Hepatic stellate cell (primary cell): Measurements from ENCODE around the gene C14orf132.

ENCODE experiments used
- DNase-seq: peaks from one replicate; pipeline ENCODE4 v3.0.0; 2011; ENCODE audit warnings: low spot score

Gene C14orf132

DNA sequence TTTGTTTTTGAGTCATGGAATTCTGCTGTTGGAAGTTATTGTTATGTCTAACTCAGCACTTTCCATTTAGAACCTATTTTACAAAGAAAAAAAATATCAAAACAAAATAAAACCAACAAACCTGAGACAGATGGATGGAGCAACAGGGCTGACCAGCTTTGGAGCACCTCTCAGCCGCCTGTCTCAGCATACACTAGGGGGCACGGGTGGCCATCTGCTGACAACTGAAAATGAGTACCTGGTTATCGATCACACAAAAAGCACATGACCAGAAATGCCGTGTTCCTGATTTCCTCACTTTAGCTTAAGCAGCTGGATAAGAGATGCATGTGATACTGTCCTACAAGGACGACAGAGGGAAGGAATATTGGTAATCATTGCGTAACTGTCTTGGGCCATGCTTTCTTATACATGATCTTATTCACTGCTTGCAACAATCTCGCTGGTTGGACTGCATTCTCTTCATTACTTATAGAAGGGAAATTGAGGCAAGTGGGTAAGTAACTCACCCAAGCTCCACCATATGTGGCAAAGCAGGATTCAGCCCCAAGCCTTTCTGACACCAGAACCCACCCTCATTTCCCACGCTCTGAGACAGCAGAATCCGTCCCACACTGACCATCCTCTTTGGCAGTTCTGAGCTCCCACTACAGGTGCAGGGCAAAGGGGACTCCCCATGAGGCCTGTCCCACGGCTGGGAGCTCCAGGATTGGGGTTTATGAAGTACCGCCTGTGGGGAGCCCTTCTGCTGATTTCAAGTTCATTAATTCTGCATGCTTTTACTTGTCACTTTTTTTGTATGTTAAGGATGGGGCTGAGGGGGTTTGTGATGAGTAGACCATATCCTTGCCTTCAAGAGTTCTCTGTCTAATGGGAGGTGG is 43.5 kb downstream of the C14orf132 start:
- DNase-seq = no peak

DNA sequence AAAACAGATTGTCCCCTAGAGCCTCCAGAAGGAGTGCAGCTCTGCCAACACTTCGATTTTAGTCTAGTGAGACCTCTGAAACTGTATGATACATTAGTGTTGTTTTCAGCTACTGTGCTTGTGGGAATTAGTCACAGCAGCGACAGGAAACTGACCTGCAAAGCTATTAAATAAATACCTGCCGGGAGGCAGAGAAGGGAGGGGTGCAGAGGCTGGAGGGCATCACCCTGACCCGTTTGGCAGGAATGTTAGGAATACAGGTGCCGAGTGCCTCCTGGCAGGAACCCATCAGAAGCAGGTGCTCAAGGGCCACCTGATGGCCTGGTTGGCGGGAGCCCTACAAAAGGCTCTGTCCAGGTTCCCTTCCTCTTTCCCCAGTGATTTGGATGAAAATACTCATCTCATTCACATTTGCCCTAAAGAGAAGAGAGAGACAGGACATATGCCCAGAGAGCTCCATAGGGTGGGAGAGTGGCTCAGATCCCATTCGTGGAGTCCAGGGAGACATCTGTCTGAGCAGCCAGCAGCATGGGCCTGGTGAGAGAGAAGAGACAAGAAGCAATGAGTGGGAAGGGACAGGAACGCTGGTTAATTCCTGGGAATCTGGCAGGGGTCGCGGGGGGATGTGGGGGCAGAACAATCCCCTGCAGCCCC is 44.6 kb downstream of the C14orf132 start:
- DNase-seq = no peak

DNA sequence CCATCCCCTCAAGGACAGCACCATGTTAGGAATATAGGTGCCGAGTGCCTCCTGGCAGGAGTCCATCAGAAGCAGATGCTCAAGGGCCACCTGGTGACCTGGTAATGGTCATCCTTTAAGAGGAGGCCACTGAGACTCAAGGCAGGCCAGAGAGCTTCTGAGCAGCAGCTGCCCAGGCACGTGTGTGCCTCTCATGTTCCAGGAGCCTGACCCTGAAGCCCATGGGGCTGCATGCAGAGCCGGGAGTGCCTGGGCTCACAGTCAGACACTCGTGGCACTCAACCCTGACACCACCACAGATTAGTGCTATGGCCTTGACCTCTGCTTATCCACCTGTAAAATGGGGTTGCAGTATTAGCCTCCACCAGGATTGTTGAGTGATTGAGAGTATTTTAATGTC is 45.6 kb downstream of the C14orf132 start:
- no peak for DNase-seq

DNA sequence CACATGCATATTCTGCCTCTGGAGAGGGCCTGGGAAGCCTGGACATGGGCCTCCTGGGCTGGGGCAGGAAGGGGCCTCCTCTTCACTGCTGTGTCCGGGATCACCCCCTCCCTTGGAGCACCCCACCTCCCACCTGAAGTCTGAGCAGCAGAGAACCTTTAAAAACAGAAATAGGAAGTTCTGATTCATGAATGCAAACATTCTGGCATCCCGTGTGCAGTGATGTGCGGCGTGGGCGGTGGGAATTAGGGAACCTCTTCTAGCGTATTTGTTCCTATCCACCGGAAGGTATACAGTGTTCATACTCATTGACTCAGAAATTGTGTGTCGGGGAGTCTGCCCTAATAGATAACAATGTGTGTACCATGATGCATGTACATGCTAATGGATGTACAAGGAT is 46.2 kb downstream of the C14orf132 start:
- no peak for DNase-seq

DNA sequence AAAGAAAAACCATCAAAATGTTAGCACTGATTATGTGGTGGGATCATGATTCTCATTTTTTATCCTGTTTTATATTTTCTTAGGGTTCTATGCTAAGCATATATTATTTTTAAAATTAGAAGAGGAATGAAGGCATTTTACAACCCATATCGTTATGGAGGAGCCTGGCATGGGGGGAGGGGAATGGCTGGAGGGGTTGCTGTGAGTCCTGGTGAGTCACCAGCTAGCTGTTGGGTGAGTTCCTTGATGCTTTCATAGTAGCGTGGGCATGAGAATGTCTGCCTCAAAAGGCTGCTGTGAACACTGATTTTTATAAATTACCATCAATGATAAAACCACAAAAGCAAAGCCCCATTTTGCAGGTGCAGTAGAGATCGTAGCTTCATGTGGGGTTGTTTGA is 46.9 kb downstream of the C14orf132 start:
- peak; percentile 74 for DNase-seq

DNA sequence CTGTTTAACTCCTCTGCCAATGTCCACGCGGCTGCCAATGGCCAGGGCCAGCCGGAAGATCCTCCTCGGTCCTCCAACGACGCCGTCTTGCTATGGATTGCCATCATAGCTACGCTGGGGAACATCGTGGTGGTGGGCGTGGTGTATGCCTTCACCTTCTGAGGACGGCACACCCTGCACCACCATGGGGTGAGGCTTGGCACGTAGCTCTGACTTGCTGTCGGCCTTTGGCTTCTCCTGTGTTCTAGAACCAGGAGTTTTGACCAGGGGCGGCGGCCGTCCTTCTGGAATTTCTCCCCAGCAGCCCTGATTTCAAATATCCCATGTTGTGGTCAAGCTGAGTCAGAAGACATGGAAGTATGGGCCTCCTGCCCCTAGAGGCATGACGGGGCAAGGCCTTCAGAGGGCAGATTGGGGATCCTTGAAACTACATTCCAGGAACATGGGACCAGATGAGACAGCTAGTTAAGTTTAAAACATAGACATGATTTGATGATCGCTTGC is 47.5 kb downstream of the C14orf132 start:
- DNase-seq = peak; percentile 40

DNA sequence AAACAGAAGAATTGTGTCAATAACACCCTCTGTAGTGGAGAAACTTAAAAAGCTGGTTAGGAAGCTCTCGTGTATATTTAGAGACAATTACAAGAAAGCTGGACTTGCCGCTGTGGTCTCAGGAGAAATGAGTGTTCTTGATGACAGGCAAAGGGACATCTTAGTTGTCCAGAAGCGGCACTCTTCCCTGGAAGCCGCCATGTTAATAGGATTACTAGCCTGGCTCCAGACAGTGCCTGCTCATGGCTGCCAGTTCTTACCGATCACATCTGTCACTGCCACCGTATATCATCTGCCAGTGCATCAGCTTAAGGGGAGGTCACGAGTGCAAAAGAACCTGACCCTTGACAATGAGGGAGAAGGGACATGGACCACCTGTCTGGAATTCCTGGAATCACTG is 48.9 kb downstream of the C14orf132 start:
- no peak for DNase-seq

DNA sequence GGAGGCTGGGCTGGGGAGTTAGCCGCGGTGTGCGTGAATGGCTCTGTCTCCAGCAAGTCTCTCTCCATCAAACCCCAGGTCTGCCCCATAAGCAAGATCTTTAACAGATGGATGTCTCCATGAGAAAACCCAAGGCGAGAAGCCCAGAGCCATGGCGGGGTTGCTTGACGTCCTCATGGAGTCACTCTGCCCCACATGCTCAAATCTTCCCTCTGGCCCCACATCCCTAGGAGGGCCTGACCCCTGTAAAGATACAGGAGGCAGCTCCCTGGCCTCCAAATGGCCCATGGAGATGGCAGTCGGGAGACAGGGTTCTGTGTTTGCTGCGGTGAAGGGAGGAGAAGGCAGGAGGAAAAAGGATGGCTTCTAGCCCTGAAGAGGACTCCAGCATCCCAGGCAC is 49.3 kb downstream of the C14orf132 start:
- no peak for DNase-seq

DNA sequence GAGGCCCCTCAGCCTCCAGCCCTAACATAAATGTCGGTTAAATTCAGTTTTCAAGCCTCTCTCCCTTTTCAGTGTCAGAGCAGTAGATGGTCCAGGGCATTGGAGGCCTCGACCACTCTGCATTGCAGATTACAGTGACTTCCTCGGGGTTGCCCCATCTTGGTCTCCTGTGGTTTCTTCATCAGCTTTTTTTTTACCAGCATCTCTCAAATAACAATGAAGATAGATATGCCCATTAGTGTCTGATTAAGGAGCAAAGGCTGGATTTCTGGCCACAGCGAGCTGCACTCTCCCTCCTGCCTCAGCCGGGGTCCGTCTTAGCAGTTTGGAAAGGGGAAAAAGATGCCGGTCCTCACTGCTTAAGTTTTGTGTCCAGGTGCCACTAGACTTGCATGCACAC is 49.7 kb downstream of the C14orf132 start:
- no peak for DNase-seq

DNA sequence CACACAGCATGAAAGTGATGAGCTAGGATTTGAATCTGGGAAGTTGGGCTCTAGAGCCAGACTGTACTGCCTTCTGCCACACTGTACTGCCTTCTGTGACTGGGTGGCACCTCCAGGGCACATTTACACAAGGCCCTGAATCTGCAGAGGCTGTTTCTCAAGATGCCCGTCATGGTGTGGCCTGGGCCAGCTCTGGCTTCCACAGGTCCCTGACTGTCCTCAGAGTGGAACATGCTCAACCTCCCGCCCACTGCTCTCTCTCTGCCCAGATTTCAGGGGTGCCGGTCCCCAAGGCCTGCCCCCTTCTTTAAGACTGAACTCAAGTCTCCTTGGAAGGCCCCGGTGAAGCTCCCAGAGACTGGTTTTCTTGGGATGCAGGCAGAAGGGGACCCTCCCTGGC is 50.2 kb downstream of the C14orf132 start:
- no peak for DNase-seq

DNA sequence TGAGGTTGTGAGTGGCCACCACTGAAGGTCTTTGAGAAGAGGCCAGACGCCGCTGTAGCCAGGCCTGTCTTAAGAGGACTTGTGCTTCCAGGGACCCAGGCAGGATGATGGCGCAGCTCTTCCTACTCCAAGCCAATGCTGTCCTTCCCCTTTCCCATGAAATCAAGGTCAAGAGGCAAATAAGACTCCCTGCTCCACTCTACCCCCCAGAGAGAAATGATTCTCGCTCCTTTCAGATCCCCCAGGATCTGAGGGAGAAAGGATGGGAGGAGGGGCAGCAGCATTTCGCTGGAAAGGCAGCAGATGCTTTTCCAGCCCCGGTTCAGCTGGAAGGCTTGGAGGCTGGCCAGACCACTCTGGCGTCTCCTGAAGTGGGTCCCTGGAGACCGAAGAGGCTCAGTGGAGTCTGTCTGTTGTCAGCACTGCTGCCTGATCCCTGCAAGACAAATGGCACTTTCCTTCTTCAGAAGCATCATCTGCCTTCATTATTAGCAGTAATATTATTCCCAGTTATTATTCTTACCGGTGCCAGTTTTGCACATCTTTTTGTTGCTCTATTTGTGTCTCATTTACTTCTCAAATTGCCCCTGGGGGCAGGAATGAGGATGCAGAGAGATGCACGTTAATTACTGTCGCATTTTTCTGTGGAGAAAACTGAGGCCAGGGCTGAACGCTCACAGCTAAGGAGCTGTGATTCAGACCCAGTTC is 51.4 kb downstream of the C14orf132 start:
- DNase-seq = peak; percentile 82

DNA sequence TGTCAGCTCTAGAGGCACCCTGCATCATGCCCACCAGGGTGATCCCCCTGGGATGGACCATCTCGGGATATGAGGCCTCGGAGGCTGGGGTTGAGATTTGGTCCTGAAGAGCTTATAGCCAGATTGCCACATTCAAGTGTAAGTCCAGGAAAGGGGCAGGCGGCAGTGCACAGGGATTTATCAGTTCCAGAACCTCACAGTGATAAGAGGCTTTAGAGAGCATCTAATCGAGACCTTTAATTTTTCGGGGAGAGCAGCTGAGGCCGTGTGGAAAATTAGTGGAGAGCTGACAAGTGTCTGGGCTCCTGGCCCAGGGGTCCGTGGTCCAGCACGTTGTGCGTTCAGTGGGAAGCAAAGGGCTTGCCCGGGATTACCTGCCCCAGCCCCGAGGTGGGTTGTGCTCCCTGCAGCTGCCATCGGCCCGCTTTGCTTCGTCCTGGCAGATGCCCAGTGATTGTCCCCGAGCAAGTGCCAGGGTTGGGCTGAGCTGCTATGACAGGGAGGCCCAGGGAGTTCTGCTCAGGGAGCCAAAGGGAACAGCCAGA is 52.1 kb downstream of the C14orf132 start:
- no peak for DNase-seq

DNA sequence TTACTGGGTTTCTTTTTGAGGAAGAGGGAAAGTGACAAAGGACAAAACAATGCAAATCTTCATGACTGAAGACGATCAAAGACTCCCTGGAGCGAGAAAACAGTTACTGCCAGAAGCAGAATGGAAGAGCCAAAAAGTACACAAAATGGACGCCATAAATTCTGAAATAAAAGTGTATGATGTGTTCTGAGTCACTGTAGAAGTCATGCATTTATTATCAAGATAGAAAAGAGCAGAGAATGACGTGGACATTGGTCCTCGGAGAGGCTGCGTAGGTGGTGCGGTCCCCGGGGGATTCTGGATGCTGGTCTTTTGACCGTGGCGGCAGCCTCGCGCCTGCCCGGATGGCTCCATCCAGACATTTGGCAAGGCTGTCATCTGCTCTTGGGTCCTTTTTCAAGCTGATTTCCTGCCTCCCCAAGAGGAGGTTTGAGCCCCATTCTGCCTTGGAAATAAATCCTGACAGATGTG is 52.8 kb downstream of the C14orf132 start:
- DNase-seq = peak; percentile 74

DNA sequence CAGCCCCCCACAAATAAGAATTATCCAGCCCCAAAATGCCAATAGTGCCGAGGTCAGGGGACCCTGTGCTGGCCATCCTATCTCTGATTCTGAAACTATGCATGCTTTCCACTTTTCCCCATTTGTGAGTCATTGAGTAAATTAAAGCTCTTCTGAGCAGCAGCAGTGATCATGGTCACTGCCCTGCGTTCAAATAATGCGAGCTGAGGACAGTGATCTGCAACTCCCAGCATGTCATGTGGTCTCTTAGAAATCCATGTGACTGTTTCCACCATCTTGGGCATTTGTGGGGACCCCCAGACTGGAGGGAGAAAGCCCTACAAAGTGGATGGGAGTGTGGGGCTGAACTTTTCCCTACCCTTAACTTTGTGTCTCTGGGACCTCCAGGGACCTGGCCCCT is 53.8 kb downstream of the C14orf132 start:
- peak; percentile 57 for DNase-seq

DNA sequence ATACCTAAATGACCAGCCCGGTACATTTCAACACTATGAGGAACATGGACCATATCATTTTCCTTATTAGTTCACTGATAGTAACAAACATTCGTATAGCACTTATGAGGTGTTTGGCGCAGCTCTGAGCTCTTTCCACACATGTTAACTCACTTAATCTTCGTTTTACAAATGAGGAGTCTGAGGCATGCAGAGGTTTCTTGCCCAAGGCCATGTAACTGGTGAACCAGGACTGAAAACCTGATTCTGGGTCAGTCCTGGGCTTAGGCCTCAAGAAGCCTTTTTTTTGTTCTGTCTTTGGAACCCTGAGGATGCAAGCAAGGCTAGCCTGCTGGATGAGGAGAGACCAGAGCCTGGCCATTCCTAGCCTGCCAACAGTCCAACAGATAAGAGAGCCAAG is 55.0 kb downstream of the C14orf132 start:
- DNase-seq = no peak

DNA sequence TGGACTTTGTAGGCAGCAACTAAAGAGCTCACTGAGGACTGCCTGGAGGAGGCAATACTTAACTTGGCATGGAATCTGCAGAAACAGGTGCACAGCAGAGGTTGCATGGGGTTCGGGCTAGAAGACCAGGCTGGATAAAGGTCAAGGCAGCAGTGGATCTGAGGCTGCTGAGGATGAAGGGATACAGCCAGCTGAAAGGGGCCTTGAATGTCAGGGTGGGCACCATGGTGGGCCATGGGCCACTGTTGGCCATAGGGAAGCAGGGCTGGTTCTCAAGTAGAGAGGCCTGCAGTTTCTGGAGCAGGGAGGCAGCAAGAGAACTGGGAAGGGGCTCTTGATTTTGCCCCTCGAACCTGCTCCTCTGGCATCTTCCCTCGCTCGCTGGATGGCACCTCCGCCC is 55.5 kb downstream of the C14orf132 start:
- no peak for DNase-seq

DNA sequence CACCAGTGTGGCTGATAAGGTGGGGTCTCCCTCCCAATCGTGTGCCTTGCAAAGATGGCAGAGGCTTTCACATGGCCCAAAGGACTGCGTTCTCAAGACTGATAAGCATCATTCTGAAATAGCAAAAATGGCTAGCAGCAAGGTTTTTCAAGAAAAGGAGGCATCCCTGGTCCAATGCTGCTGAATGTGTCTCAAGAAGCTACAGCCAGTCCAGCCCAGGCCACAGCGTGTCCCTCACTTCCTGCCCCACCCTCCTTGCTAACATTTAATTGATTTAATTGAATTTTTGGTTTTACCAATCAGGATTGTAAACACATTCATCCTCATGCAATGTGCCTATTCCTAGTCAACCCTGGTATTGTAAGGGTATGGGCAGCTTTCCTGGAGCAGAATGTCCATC is 55.9 kb downstream of the C14orf132 start:
- no peak for DNase-seq

DNA sequence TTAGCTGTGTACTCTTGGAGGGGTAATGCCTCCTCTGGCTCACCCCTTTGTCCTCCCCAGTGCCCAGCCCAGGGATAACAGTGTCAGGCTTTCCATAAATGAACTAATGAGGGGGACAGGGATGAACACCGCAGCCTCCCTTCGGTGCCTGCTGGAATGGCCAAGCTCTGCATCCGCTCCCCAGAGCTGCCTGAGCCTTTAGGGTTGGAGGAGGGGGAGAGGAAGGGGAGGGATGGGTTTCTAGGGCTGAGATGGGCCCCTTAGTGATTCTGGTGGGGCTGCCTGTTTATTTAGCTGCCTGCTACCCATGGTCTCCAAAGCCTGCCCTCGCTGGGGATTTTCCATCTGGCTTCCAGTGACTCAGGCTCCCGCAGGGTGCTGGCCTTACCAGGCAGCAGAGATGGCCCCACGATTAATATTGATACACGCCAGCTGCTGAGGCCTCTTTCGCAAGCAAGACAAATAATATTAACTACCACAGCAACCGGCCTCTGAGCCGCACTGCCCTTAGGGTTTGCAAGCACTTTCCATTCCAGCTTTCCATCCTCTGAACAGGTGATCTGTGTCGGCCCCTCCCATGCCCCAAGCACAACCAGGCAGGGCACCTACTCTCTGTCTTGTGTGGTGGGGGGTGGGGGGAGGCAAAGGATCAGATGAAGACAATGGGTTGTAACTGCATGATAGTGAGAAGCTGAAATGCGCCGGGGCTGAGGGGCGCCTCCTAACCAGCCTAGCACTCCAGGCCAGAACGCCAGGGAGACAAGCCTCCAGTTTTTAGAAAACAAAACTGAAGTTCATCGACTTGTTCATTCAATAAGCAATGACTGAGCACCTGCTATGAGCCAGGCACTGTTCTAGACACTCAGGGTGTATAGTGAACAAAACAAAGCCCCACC is 56.7 kb downstream of the C14orf132 start:
- DNase-seq = peak; percentile 88

DNA sequence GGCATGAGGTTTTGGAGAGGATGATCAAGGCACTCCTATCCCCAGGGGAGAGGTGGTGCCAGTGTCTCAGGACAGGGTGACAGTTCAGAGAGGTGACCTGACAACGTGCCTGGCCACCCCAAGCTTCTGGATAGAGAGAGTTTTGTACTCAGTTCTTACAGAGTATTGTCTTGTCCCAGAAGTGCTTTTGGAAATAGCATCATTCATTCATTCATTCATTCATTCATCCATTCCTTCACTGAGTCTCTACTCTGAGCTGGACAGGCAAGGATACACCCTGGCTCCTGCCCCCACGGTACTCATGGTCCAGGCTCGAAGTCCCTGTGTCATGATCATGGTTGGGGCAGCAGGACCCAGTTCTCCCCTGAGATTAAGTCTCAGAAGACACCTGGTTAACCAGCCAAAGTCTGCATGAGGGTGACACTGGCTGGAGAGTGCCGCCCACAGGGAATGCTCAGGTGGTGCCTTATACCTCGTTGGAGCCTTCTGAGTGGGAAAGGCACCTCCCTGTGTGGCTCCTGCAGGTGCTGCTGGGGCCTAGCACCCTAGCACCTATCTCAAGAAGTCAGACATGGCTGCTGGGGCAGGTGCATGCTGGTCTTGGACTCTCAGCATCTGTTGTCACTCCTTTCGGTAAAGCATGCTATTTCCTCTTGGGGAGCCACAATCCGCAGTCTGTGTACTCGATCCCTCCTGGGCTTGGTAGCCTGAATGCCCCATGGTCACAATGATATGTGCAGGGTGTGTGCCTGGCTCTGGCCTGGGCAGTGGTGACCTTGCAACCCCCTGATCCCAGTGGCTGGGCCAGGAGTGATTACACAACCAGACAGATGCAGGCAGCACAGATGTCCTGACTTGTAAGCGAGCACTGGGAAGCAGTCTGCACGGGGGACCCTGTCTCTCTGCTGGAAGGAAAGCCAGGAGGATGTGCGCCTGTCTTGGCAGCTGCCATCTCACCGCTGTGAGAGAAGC is 57.8 kb downstream of the C14orf132 start:
- DNase-seq = no peak

DNA sequence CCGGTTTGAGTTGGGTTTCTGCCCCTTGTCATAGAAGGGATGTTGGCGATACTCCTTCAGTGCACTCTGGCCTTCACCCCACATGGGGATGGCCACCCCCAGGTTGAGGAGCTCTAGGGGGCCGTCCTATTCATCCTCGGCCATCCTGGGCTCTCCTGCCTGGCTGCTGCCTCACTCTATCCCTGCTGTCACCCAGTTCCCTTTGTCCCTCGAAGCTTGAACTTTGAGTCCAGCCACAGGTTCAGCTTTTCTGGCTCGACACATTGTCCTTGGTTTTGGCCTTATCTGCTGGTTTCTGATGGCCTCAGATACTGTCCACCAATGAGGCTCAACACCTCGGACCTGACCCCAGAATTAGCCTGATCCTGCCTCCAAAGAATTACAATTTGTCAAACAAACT is 58.6 kb downstream of the C14orf132 start:
- no peak for DNase-seq
